Measurements from ENCODE around the gene SORCS2. TPM values are rescaled to one million over a fixed set of nuclear protein-coding genes. Genes with fewer than 3 reads are reported as not detected.

The SORCS2 gene
- polyA plus RNA-seq, 1 donor (not counting 4 experiments of a cell fraction or from before 2014, with no cell fraction given) = 0.09 TPM

DNA sequence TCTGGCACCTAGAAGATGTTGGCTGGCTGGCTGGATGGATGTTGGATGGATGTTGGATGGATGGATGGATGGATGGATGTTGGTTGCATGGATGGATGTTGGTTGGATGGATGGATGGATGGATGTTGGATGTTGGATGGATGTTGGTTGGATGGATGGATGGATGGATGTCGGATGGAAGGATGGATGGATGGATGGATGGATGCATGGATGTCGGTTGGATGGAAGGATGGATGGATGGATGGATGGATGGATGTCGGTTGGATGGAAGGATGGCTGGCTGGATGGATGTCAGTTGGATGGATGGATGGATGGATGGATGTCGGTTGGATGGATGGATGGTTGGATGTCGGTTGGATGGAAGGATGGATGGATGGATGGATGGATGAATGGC is 145.7 kb downstream of the SORCS2 start:
- Histone ChIP-seq H4K20me1 (ENCODE audit: control insufficient read depth, extremely low read depth, insufficient read depth, low read length) (no peaks in the 10 kb centered on the region), H3K4me2 (ENCODE audit: control insufficient read depth, extremely low read depth, insufficient read depth, low read depth, low read length) (no peak overlapping the region), H3K27me3 (ENCODE audit: control insufficient read depth, extremely low read depth, insufficient read depth, low read length) (no peaks in the 10 kb centered on the region), H3K27ac (ENCODE audit: control insufficient read depth, insufficient read depth, low read length) (no peak overlapping the region), H3K36me3 (ENCODE audit: control insufficient read depth in 2 of 2, extremely low read depth in 1 of 2, insufficient read depth in 2 of 2, low read length in 2 of 2) (no peaks in the 10 kb centered on the region), H3K9me1 (ENCODE audit: control insufficient read depth, extremely low read depth, insufficient read depth, low read length) (no peaks in the 10 kb centered on the region), H3K9me3 (ENCODE audit: control insufficient read depth, low read depth, low read length) (peaks cover 5% of the 10 kb centered on the region), H3K79me2 (ENCODE audit: control insufficient read depth, insufficient read depth, low read length) (no peaks in the 10 kb centered on the region), H2AFZ (ENCODE audit: control insufficient read depth, low read length) (no peak overlapping the region), H3K4me1 (ENCODE audit: control insufficient read depth, extremely low read depth, insufficient read depth, low read length) (peaks cover 11% of the 10 kb centered on the region), H3K9ac (ENCODE audit: control insufficient read depth, extremely low read depth, insufficient read depth, low read length) (no peak overlapping the region), H3K4me3 (ENCODE audit: control insufficient read depth in 2 of 3, extremely low read depth in 1 of 3, insufficient read depth in 2 of 3, low read depth in 1 of 3, low read length in 3 of 3) (no peak overlapping the region)
- dilution Hi-C loops (cut with MboI; ENCODE audit: extremely low pct_ligation_motif_present, low sequenced_read_pairs) = no loop called here
- DNase-seq (ENCODE audit: low read depth, low spot score) = no peak
- FAIRE-seq = no peak
- TF ChIP-seq EZH2 (IDR thresholded peaks at IDR 0.05; ENCODE audit: low read length) = no peak
- TF ChIP-seq, protein P1, sequence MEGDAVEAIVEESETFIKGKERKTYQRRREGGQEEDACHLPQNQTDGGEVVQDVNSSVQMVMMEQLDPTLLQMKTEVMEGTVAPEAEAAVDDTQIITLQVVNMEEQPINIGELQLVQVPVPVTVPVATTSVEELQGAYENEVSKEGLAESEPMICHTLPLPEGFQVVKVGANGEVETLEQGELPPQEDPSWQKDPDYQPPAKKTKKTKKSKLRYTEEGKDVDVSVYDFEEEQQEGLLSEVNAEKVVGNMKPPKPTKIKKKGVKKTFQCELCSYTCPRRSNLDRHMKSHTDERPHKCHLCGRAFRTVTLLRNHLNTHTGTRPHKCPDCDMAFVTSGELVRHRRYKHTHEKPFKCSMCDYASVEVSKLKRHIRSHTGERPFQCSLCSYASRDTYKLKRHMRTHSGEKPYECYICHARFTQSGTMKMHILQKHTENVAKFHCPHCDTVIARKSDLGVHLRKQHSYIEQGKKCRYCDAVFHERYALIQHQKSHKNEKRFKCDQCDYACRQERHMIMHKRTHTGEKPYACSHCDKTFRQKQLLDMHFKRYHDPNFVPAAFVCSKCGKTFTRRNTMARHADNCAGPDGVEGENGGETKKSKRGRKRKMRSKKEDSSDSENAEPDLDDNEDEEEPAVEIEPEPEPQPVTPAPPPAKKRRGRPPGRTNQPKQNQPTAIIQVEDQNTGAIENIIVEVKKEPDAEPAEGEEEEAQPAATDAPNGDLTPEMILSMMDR (optimal IDR thresholded peaks at IDR 0.05 in 1 of 3, IDR thresholded peaks at IDR 0.05 in 1 of 3, conservative IDR thresholded peaks at IDR 0.05 in 1 of 3; ENCODE audit: extremely low read depth in 1 of 3, insufficient read depth in 2 of 3, low read length in 3 of 3) = no peak

DNA sequence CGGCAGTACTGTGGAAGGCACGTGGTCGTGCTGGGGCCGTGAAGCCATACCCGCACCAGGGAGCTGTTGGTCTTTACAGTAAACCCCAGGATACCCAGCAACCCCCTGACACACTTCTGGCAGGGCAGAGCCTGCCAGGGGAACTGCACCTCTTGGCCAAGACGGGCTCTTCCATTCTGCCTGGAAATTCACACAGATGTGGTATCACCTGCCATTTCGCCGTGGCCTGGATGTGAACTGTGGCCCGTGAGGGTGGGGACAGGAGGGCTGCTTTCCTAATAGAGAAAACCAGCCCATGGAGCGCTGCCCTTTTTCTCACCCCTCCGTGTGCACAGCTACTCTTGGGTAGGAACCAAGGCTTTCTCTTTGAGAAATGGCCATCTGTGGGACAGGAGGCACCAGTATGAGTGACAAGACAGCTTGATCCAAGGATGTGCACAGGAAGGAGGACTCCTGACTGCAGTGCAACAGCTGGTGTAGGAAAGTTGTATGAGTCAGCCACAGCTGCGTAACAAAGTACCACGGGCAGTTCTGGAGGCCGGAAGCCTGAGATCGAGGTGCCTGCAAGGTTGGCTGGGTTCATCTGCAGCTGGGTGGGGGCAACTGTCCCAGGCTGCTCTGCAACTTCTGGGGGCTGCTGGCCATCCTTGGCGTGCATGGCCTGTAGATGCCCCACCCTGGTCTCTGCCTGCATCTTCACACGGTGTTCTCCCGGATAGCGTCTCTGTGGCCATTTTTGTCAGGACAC is 146.7 kb downstream of the SORCS2 start:
- H3K27ac ChIP-seq (ENCODE audit: control insufficient read depth, insufficient read depth, low read length) = no peak overlapping the region
- no peaks in the 10 kb centered on the region for H3K36me3 ChIP-seq (ENCODE audit: control insufficient read depth in 2 of 2, extremely low read depth in 1 of 2, insufficient read depth in 2 of 2, low read length in 2 of 2)
- no peak overlapping the region for H3K4me2 ChIP-seq (ENCODE audit: control insufficient read depth, extremely low read depth, insufficient read depth, low read depth, low read length)
- FAIRE-seq (no peak), DNase-seq (ENCODE audit: low read depth, low spot score) (no peak)
- no peak overlapping the region for H2AFZ ChIP-seq (ENCODE audit: control insufficient read depth, low read length)
- no peak overlapping the region for H3K9ac ChIP-seq (ENCODE audit: control insufficient read depth, extremely low read depth, insufficient read depth, low read length)
- H4K20me1 ChIP-seq (ENCODE audit: control insufficient read depth, extremely low read depth, insufficient read depth, low read length) = no peaks in the 10 kb centered on the region
- H3K9me1 ChIP-seq (ENCODE audit: control insufficient read depth, extremely low read depth, insufficient read depth, low read length) = no peaks in the 10 kb centered on the region
- H3K4me3 ChIP-seq (ENCODE audit: control insufficient read depth in 2 of 3, extremely low read depth in 1 of 3, insufficient read depth in 2 of 3, low read depth in 1 of 3, low read length in 3 of 3) = no peak overlapping the region
- H3K27me3 ChIP-seq (ENCODE audit: control insufficient read depth, extremely low read depth, insufficient read depth, low read length) = no peaks in the 10 kb centered on the region
- no peaks in the 10 kb centered on the region for H3K79me2 ChIP-seq (ENCODE audit: control insufficient read depth, insufficient read depth, low read length)
- H3K9me3 ChIP-seq (ENCODE audit: control insufficient read depth, low read depth, low read length) = peaks cover 5% of the 10 kb centered on the region
- H3K4me1 ChIP-seq (ENCODE audit: control insufficient read depth, extremely low read depth, insufficient read depth, low read length) = peaks cover 11% of the 10 kb centered on the region
- TF ChIP-seq, protein P1 (optimal IDR thresholded peaks at IDR 0.05 in 1 of 3, IDR thresholded peaks at IDR 0.05 in 1 of 3, conservative IDR thresholded peaks at IDR 0.05 in 1 of 3; ENCODE audit: extremely low read depth in 1 of 3, insufficient read depth in 2 of 3, low read length in 3 of 3) = no peak
- no peak for TF ChIP-seq EZH2 (IDR thresholded peaks at IDR 0.05; ENCODE audit: low read length)
- dilution Hi-C loops (cut with MboI; ENCODE audit: extremely low pct_ligation_motif_present, low sequenced_read_pairs) = no loop called here

All from keratinocyte (primary cell).